ENCODE data around the gene FAM3B. TPM values are rescaled to one million over a fixed set of nuclear protein-coding genes. Genes with fewer than 3 reads are reported as not detected.
"Not testable (repeated sequence)": the region's sequence is repeated elsewhere in the genome, so short reads cannot be mapped to it uniquely, and the experiment has no call there.

Gene FAM3B
- total and polyA plus RNA-seq, 2 donors = 8.5 to 13.2 TPM

- 96% methylated on average over 8 of the region's 8 CpGs for WGBS
- no peak overlapping the region for H3K27ac ChIP-seq (ENCODE audit: low read depth in 1 of 2, low read length in 1 of 2)
- H3K27me3 ChIP-seq (ENCODE audit: control insufficient read depth in 2 of 2, insufficient read depth in 1 of 2, low read length in 1 of 2) = no peaks in the 10 kb centered on the region
- H3K4me1 ChIP-seq (ENCODE audit: control insufficient read depth in 2 of 2, insufficient read depth in 2 of 2, low read length in 2 of 2) = peaks cover 11 to 42% of the 10 kb centered on the region in 2 donors
- H3K4me3 ChIP-seq (ENCODE audit: low read length in 2 of 2) = no peak overlapping the region
- H3K36me3 ChIP-seq (ENCODE audit: control insufficient read depth in 2 of 2, insufficient read depth in 2 of 2, low read length in 1 of 2) = no peaks in the 10 kb centered on the region
- no peak for DNase-seq (ENCODE audit: low read depth in 6 of 9, low spot score in 9 of 9)
- no peaks in the 10 kb centered on the region for H3K9me3 ChIP-seq (ENCODE audit: control insufficient read depth in 2 of 2, insufficient read depth in 1 of 2, low read length in 1 of 2)
Measured at GRCh38 chr21:41357546-41357945, 40.9 kb downstream of the FAM3B start.

GRCh38 chr21:41358193-41359166 is 41.9 kb downstream of the FAM3B start:
- Histone ChIP-seq H3K36me3 (ENCODE audit: control insufficient read depth in 2 of 2, insufficient read depth in 2 of 2, low read length in 1 of 2) (no peaks in the 10 kb centered on the region), H3K9me3 (ENCODE audit: control insufficient read depth in 2 of 2, insufficient read depth in 1 of 2, low read length in 1 of 2) (peaks cover 0 to 4% of the 10 kb centered on the region in 2 donors), H3K4me1 (ENCODE audit: control insufficient read depth in 2 of 2, insufficient read depth in 2 of 2, low read length in 2 of 2) (peaks cover 20 to 52% of the 10 kb centered on the region in 2 donors), H3K27me3 (ENCODE audit: control insufficient read depth in 2 of 2, insufficient read depth in 1 of 2, low read length in 1 of 2) (no peaks in the 10 kb centered on the region), H3K4me3 (ENCODE audit: low read length in 2 of 2) (no peak overlapping the region), H3K27ac (ENCODE audit: low read depth in 1 of 2, low read length in 1 of 2) (no peak overlapping the region)
- DNase-seq (ENCODE audit: low read depth in 6 of 9, low spot score in 9 of 9) = no peak
- 96% methylated on average over 9 of the region's 9 CpGs for WGBS

- Histone ChIP-seq H3K9me3 (ENCODE audit: control insufficient read depth in 2 of 2, insufficient read depth in 1 of 2, low read length in 1 of 2) (peaks cover 0 to 4% of the 10 kb centered on the region in 2 donors), H3K27me3 (ENCODE audit: control insufficient read depth in 2 of 2, insufficient read depth in 1 of 2, low read length in 1 of 2) (no peaks in the 10 kb centered on the region), H3K4me1 (ENCODE audit: control insufficient read depth in 2 of 2, insufficient read depth in 2 of 2, low read length in 2 of 2) (peaks cover 28 to 60% of the 10 kb centered on the region in 2 donors), H3K27ac (ENCODE audit: low read depth in 1 of 2, low read length in 1 of 2) (no peak overlapping the region), H3K36me3 (ENCODE audit: control insufficient read depth in 2 of 2, insufficient read depth in 2 of 2, low read length in 1 of 2) (no peaks in the 10 kb centered on the region), H3K4me3 (ENCODE audit: low read length in 2 of 2) (no peak overlapping the region)
- 91% methylated on average over 12 of the region's 12 CpGs for WGBS
- no peak for DNase-seq (ENCODE audit: low read depth in 6 of 9, low spot score in 9 of 9)
Measured at GRCh38 chr21:41359286-41359685, 42.7 kb downstream of the FAM3B start.

DNA sequence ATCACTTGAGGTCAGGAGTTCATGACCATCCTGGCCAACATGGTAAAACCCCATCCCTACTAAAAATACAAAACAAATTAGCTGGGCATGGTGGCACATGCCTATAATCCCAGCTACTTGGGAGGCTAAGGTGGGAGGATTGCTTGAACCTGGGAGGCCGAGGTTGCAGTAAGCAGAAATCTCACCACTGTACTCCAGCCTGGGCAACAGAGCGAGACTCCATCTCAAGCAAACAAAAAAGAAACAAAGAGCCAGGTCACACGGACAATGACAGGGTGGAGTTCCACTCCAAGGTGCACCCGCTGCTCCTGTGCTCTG is 43.1 kb downstream of the FAM3B start:
- H3K4me3 ChIP-seq (ENCODE audit: low read length in 2 of 2); H3K27ac ChIP-seq (ENCODE audit: low read depth in 1 of 2, low read length in 1 of 2); H3K36me3 ChIP-seq (ENCODE audit: control insufficient read depth in 2 of 2, insufficient read depth in 2 of 2, low read length in 1 of 2); H3K27me3 ChIP-seq (ENCODE audit: control insufficient read depth in 2 of 2, insufficient read depth in 1 of 2, low read length in 1 of 2); DNase-seq (ENCODE audit: low read depth in 6 of 9, low spot score in 9 of 9); H3K9me3 ChIP-seq (ENCODE audit: control insufficient read depth in 2 of 2, insufficient read depth in 1 of 2, low read length in 1 of 2): not testable (repeated sequence)
- peaks cover 29 to 64% of the 10 kb centered on the region in 2 donors for H3K4me1 ChIP-seq (ENCODE audit: control insufficient read depth in 2 of 2, insufficient read depth in 2 of 2, low read length in 2 of 2)
- WGBS = 84% methylated on average over 4 of the region's 4 CpGs

GRCh38 chr21:41360072-41360821 is 43.6 kb downstream of the FAM3B start:
- WGBS = 96% methylated on average over 22 of the region's 22 CpGs

DNA sequence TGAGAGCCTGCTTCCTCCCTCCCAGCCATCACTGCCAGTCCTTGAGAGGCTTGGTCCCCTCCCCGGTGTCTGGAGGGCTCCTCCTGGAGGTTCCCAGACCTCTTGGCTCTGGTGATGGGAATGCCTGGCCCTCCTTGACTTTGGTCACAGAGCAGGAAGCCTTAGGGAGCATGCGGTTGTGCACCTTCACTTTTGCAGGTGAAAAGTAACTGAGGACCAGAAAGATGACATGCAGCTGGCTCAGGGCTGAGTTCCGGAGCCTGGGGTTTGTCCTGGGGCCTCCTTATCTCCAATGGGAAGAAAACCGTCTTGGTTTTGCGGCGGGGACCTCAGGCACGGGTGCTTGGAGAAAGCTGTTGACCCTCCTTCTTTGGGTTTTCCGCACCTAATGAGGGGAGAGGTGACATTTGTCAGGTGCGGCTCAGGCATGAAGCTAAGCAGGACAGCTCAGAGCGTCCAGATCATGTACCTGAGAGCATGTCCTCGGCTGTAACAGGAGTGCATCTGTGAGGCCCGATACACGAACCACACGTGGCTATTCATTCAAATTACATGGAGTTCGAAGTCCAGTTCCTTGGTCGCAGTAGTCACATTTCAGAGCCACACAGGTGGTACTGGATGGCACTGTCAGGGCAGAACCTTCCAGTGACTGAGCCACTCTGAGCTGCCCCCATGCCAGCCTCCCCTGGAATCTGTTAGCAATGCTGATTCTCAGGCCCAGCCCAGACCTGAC is 44.6 kb downstream of the FAM3B start:
- H3K27ac ChIP-seq (ENCODE audit: low read depth in 1 of 2, low read length in 1 of 2) = peak overlapping the region; percentile 97 to 100
- peaks cover 0 to 4% of the 10 kb centered on the region in 2 donors for H3K36me3 ChIP-seq (ENCODE audit: control insufficient read depth in 2 of 2, insufficient read depth in 2 of 2, low read length in 1 of 2)
- no peak for DNase-seq (ENCODE audit: low read depth in 6 of 9, low spot score in 9 of 9)
- WGBS = 89% methylated on average over 16 of the region's 16 CpGs
- H3K4me1 ChIP-seq (ENCODE audit: control insufficient read depth in 2 of 2, insufficient read depth in 2 of 2, low read length in 2 of 2) = peaks cover 29 to 72% of the 10 kb centered on the region in 2 donors
- no peaks in the 10 kb centered on the region for H3K27me3 ChIP-seq (ENCODE audit: control insufficient read depth in 2 of 2, insufficient read depth in 1 of 2, low read length in 1 of 2)
- H3K9me3 ChIP-seq (ENCODE audit: control insufficient read depth in 2 of 2, insufficient read depth in 1 of 2, low read length in 1 of 2) = peaks cover 0 to 4% of the 10 kb centered on the region in 2 donors
- peak overlapping the region; percentile 46 to 53 for H3K4me3 ChIP-seq (ENCODE audit: low read length in 2 of 2)

More at GRCh38 chr21:41360072-41360821, 43.6 kb downstream of the FAM3B start:
- Histone ChIP-seq H3K36me3 (ENCODE audit: control insufficient read depth in 2 of 2, insufficient read depth in 2 of 2, low read length in 1 of 2) (no peaks in the 10 kb centered on the region), H3K27me3 (ENCODE audit: control insufficient read depth in 2 of 2, insufficient read depth in 1 of 2, low read length in 1 of 2) (no peaks in the 10 kb centered on the region), H3K4me3 (ENCODE audit: low read length in 2 of 2) (no peak overlapping the region), H3K27ac (ENCODE audit: low read depth in 1 of 2, low read length in 1 of 2) (peak overlapping the region; percentile 19 to 100), H3K9me3 (ENCODE audit: control insufficient read depth in 2 of 2, insufficient read depth in 1 of 2, low read length in 1 of 2) (peaks cover 0 to 4% of the 10 kb centered on the region in 2 donors), H3K4me1 (ENCODE audit: control insufficient read depth in 2 of 2, insufficient read depth in 2 of 2, low read length in 2 of 2) (peaks cover 29 to 65% of the 10 kb centered on the region in 2 donors)
- no peak for DNase-seq (ENCODE audit: low read depth in 6 of 9, low spot score in 9 of 9)

- peaks cover 0 to 4% of the 10 kb centered on the region in 2 donors for H3K9me3 ChIP-seq (ENCODE audit: control insufficient read depth in 2 of 2, insufficient read depth in 1 of 2, low read length in 1 of 2)
- H3K4me3 ChIP-seq (ENCODE audit: low read length in 2 of 2) = peak within 1 kb of the TSS; percentile 46 to 53
- H3K4me1 ChIP-seq (ENCODE audit: control insufficient read depth in 2 of 2, insufficient read depth in 2 of 2, low read length in 2 of 2) = peaks cover 29 to 80% of the 10 kb centered on the region in 2 donors
- H3K27ac ChIP-seq (ENCODE audit: low read depth in 1 of 2, low read length in 1 of 2) = peak within 1 kb of the TSS; percentile 97 to 100
- peaks cover 0 to 4% of the 10 kb centered on the region in 2 donors for H3K36me3 ChIP-seq (ENCODE audit: control insufficient read depth in 2 of 2, insufficient read depth in 2 of 2, low read length in 1 of 2)
- peak in 8 of 9 donors; percentile 64 to 93 (median 82) for DNase-seq (ENCODE audit: low read depth in 6 of 9, low spot score in 9 of 9)
- under 1% methylated on average over 24 of the region's 24 CpGs for WGBS
- H3K27me3 ChIP-seq (ENCODE audit: control insufficient read depth in 2 of 2, insufficient read depth in 1 of 2, low read length in 1 of 2) = no peaks in the 10 kb centered on the region
Measured at GRCh38 chr21:41361786-41362604, 45.4 kb downstream of the FAM3B start, which contains the start of gene MX2. MX2 (plus strand) TSS chr21:41362027; CDS start chr21:41376907, 14,880 bp downstream.
